ENCODE measurements around the gene FMN2.
A peak's percentile ranks its signal among the peaks of the same experiment; 100 is the strongest.

The FMN2 gene

GRCh38 chr1:240091614-240092300 lies at the start of gene FMN2:
TSS of gene FMN2 (plus strand) at chr1:240091883. CDS start at chr1:240092110, 227 bp downstream.
- peak; percentile 40 for DNase-seq

DNA sequence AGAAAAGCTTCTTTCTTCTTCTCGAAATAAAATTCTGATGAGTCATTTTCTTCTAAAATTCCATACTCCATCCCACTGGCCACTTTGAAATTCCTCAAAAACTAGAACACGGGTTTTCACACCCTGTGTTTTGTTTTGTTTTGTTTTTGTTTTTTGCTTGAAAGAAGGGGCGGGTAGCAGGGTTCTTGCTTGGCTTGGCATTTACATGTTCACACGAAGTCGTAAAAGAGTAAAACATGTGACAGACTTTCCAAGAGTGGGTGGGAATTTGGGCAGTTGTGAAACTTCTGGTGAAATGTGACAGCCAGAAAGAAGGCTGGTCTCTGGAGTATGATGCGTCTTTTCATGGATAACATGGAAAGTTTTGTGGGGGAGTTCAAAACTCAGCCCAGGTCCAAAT lies 47.1 kb upstream of the FMN2 start:
- no peak for DNase-seq

DNA sequence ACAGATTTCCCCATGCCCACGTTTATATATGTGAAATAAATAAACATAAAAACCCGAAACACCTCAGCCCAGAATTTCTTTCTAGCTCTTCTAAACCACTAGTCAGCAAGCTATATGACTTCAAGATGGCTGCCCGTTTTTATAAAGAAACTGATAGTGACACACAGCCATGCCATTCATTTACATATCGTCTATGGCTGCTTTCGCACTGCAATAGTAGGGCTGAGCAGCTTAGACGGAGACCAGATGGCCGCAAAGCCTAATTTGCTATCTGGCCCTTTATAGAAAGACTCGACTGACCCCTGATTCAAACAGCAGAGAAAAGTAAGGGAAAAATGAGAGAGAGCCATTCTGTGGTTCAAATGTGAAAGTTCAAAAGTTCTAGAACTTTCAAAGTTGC lies 45.7 kb upstream of the FMN2 start:
- DNase-seq = no peak

- no peak for DNase-seq
Observed at GRCh38 chr1:240054109-240054701, 37.5 kb upstream of the FMN2 start.

DNA sequence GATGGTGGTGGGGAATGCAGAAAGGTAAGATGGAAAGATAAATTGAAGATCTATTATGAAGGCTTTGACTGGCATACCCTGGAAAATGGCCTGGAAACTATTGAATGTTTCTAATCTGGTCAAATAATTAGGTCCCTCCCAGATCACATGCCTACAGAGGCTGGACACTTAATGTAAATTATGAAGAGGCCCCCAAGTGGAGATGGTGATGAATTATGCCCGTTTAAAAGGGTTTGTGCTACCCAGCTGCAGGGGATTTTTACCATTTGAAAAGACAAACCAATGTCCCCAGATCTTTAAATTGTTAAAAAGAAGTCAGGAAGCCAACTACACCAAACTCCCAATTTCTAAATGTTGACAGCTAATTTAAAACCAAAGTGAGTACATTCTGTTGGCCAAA lies 35.7 kb upstream of the FMN2 start:
- DNase-seq = no peak

DNA sequence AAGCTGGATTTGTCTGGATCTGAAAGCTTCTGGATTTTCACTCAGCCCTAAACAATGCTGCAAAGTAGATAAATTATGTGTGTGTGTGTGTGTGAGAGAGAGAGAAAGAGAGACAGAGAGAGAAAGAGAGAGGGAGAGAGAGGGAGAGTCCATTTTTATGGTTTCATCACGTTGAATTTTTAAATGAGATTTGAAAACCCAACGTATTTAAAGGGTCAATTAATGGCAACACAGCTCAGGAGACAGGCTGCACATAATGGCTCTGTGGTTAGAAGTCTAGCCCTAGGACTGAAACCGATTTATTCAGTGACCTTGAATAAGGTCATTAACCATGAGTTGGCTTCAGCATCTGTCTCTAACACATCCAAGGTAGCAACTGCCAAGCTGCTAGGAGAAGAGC lies 35.3 kb upstream of the FMN2 start:
- no peak for DNase-seq

DNA sequence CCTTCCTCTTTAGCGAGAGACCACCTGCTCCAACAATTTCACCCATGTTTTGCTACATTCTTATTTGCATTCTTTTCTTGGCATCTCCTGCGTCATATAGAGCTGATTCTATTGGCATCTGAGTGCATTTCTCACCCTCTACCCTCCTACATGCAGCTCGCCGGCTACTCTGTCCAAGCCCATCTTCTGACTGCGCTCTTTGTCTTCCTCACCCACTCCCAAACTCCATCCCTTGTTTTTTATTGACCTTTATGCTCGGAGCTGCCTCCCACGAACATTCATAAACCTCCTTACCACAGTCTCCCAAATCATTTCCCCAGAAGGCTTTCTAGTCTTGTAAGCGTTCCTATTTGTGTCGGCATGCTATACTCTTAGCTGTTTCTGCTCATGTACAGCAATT lies 33.6 kb upstream of the FMN2 start:
- DNase-seq = no peak

DNA sequence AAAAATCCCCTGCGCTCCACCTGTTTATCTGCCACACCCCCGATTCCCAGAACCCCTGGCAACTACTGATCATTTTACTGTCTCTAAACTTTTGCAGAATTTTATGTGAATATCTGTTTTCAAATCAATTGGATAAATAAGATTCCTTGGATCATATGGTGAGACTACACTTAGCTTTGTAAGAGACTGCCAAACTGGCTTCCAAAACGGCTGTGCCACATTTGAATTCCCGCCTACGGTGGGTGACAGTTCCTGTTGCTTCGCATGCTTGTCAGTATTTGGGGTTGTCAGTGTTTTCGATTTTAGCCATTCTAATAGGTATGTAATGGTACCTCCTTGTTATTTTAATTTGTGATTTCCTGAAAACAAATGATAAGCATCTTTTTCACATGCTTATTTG lies 22.7 kb upstream of the FMN2 start:
- no peak for DNase-seq

GRCh38 chr1:240070188-240070587 lies 21.5 kb upstream of the FMN2 start:
- no peak for DNase-seq

GRCh38 chr1:240073097-240073496 lies 18.6 kb upstream of the FMN2 start:
- DNase-seq = no peak

GRCh38 chr1:240074422-240074821 lies 17.3 kb upstream of the FMN2 start:
- DNase-seq = no peak

- DNase-seq = no peak
Observed at GRCh38 chr1:240074908-240075307, 16.8 kb upstream of the FMN2 start.

- no peak for DNase-seq
Observed at GRCh38 chr1:240084337-240084736, 7.3 kb upstream of the FMN2 start.

GRCh38 chr1:240084749-240085148 lies 6.9 kb upstream of the FMN2 start:
- no peak for DNase-seq

DNA sequence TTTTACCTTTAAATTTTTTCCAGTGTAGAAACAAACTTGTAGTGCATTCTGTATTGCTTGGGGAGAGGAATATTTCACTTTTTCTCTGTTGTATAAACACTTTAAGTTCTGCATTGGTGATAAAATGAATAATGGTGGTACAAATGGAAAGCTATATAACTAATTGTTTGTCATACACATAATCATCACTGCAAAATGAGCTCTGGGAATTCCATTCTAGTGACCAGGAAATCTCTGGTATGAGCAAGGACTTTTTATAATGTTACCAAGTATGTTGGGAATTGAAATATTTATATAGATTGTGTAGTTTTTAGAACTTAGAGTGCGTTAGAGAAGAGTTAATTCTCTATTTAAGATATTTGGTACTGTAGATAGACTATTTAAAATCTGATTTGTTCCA lies 5.0 kb upstream of the FMN2 start:
- no peak for DNase-seq

DNA sequence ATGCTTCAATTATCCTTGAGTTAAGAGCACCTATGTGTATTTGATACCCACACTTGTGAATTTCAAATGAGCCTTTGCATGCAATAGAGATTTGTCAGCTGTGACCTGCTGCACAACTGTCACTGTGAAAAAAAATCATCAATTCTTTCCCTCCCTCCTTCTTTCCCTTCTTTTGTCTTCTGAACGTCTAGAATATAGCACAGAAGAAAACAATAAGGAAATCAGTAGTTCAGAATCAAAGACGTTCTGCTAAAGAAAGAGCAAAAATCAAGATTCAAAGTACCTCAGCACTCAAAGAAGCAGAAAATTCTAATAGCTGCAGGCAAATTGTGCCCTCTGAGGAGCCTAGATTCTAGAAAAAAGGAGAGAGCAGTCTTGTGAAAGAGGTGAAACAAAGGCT lies 1.7 kb upstream of the FMN2 start:
- no peak for DNase-seq

DNA sequence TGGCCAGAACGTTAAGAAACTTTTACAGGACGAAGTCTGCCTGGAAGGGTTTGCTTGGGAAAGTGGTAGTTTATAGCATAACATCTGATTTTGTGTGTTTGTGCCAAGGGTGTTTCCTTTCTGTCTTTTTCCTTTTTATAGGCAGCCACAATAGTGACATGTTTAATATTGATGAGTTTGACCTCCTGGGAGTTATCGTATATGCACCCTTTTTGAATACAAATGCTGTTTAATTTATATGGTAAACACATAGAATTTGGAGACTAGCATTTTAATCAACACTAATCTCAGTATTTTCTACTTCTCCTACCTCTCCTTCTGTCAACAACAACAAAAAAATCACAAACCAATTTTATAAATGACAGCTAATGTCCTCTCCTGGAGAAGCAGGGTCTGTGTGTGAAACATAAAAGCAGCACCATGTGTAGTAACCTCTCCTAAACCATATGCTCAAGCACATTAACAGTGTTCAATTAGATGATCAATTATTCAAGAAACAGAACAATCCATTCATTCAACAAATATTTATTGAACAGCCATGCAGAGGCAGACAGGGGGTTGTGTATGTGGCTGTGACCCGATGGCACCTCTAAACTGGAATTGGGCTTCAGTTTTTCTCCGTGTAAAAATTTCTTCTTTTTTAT lies 604 bp upstream of the FMN2 start:
- no peak for DNase-seq

GRCh38 chr1:240092301-240093119 lies 827 bp downstream of the FMN2 start:
- no peak for DNase-seq

- no peak for DNase-seq
Observed at GRCh38 chr1:240093120-240093961, 1.7 kb downstream of the FMN2 start.

DNA sequence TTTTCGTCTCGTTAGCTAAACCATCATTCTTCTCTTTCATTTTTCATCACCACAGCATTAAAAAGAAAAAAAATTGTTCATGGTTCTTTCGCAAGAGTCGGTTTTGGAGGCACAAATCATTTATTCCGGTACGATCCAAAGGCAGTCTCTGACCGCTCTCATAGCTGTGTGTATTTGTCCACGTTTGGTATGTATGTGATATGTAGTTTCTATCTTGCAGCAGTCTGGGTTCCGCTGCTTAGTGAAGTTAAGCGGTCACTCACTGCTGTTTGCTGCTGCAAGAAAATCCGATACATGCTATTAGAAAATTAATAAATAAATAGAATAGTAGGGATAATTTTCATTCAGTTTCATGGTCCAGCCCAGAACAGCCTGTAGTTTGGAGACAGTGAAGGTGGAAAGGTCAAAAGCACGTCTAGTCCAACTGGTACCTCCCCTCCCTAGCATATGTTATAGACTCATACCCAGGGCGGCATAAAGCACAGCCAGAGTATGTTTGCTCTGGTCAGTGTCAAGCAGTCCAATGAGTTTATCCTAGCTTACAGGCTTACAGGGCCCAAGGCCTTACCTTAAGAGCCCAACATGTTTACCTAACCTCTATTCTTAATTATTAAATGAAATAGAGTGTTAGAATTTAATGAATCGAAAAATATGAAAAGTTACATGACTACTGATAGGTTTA lies 2.5 kb downstream of the FMN2 start:
- DNase-seq = no peak

GRCh38 chr1:240096974-240097373 lies 5.3 kb downstream of the FMN2 start:
- DNase-seq = no peak

DNA sequence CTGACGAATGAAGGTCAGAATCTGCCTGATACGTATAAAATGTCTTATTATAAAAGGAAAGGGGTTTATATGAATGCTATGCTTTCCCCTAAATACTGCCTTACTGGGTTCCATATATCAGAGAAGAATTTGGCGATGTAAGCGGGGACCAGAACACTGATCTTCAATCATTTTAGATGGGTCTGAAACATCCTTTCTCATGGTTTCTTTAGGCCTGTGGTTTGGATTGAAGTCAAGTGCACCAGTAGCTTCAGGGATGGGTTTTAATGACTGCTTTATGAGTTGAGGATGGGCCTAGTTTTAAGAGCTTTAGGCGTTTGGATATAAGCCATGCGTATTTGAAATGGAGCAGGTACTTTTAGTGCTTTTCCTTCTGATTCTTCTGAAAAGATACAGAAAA lies 6.9 kb downstream of the FMN2 start:
- DNase-seq = no peak

Measured in NCI-H2029 (cell line).